Muscle of back (tissue), 11 donors: Measurements from ENCODE around the gene MEGF11. TPM values are rescaled to one million over a fixed set of nuclear protein-coding genes. Genes with fewer than 3 reads are reported as not detected.
A peak's percentile ranks its signal among the peaks of the same experiment; 100 is the strongest.

Experiments used
- DNase-seq, 3 donors: peaks; one replicate each; pipeline versions ENCODE4 v3.0.0 to v3.0.0-alpha.2; 2013
- polyA plus RNA-seq, 10 donors: library from polyadenylated mRNA; unstranded; fragments of 120-200 nt; gene quantifications; one replicate each; pipeline ENCODE4 v1.2.1, GENCODE V29; 2013; ENCODE audit not compliant: insufficient read length in 10 of 10

The MEGF11 gene
- polyA plus RNA-seq, 10 donors = 0.06 to 0.57 (median 0.35) TPM

DNA sequence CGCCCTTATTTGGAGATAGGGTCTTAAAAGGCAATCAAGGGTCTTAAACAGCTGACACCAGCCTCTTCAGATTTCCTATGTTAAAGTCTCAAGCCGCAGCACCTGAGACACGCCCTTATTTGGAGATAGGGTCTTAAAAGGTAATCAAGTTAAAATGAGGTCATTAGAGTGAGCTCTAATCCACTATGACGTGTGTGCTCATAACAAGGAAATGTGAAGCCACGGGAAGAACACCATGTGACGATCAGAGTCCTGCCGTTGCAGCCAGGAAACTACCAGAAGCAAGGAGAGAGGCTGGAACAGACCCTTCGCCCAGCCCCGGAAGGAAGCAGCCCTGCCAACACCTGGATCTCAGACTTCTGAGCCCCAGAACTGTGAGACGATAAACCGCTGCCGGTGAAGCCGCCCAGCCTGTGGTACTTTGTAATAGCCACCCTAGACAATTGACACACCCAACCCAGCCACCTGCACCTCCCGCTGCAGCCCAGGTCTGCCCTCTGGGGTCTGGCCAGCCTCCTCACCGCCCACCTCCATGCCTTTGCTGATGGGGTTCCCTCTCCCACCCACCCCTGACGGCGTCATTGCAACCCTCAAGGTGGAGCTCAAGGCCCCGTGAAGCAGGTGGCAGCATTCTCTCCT lies 137.9 kb downstream of the MEGF11 start:
- no peak for DNase-seq

DNA sequence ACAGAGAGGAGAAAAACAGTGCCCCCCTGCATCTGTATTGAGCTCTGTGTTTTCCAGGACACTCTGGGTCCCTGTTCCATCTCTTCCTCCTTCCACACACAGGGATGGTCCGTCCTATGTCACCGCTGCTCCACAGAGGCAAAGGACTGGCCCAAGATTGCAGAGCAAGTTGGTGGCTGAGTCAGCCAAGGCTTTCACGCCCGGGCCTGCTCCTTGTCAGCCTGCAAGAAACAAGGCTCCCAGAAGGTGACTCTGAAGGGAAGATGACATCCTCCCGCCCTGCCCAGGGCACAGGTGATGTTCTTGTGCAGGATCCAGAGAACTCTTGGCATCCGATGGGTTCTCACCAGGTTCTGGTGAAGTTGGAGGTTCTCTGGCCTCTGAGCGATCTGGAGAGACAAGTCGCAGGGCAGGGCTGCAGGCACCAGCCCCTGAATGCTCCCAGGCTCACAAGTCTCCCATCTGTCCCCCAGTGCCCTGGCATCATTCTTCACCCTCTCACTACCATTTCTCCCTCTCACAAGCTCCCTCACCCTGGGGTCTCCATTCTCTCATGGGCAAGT lies 138.6 kb downstream of the MEGF11 start:
- no peak for DNase-seq

- no peak for DNase-seq
Observed at GRCh38 chr15:66112388-66112787, 141.2 kb downstream of the MEGF11 start.

GRCh38 chr15:66111363-66111762 lies 142.2 kb downstream of the MEGF11 start:
- no peak for DNase-seq

- DNase-seq = no peak
Observed at GRCh38 chr15:66110864-66111263, 142.7 kb downstream of the MEGF11 start.

DNA sequence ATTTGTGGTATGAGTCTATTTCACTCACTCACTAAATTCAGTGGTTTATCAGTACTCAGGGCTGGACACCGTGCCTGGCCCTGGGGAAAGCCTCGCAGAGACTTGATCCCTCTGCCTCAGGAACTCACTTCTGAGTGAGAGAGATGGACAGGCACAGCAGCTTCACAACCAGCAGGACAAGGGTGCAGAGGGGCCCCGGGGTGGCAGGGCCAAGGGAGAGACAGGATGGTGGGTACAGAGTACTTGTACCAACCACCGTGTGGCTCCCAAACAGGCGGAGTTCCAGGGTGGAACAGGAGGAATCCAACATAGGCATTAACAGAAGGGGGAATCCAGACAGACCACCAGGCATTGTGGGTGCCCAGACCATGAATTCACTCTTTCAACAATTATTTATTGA lies 143.7 kb downstream of the MEGF11 start:
- no peak for DNase-seq

GRCh38 chr15:66108483-66109265 lies 144.9 kb downstream of the MEGF11 start:
- no peak for DNase-seq

DNA sequence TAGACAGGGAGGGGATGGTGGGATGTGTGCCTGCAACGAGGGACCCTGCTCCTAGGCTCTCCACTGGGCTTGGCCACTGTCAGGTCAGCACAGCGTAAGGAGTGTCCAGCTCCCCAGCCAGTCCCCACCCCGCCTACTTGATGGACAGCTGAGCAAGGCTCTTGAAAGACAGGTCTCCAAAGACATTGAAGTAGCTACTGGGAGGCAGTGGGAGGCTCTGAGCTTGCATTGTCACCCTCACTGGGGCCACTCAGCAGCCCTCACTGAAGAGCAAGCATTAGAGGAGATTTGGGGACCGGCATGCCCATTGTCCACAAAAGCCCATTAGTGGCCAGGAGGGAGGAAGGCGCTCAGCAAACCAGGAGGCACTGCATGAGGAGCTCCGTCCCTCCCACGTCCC lies 146.5 kb downstream of the MEGF11 start:
- no peak for DNase-seq

DNA sequence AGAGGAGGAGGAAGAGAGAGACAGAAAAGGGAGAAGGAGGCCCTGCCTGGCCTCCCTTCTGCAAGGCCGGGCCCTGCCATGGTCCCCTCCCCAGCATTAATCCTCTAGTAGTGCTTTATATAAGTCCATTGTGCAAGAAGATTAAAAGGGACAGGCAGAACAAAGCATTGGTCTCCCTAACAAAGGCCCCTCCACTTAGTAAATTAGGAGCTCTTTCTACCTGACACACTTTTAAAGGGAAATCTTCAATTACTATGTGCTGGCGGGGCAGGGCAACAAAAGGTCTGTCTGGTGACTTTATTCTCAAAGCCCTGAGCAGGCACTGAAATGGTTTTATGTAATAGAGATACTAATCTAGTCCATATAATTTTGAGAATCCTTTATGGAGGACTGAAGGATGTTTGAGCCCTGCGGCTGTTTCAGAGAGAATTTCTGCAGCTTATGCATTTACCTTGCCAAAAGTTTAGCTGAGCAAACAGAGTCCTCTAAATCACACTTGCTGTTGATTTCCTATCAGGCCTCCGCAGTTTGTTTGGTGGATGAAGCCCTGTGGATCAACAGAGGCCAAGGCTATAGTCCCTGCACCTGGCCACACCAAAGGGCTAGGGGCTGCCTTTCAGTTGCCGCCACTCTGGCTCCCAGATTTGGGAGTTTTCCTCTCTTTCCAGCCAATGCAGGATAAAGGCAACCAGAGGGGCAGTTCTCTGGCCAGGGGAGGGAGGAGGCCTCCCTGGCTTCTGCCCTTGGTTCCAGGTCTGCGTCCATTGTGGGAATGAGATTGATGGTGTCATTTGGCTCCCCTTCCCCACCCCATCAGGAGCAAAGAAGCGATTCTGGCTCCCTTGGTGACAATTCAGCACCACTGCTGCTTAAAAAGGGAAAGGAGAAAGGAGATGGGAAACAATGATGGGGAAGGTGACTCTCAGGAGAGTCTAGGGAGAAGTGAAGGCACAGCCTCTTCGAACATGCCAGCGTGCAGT lies 148.0 kb downstream of the MEGF11 start:
- DNase-seq = no peak

GRCh38 chr15:66103293-66103590 lies 150.3 kb downstream of the MEGF11 start:
- no peak for DNase-seq

GRCh38 chr15:66102563-66103292 lies 150.8 kb downstream of the MEGF11 start:
- no peak for DNase-seq

GRCh38 chr15:66101715-66102395 lies 151.7 kb downstream of the MEGF11 start:
- no peak for DNase-seq

DNA sequence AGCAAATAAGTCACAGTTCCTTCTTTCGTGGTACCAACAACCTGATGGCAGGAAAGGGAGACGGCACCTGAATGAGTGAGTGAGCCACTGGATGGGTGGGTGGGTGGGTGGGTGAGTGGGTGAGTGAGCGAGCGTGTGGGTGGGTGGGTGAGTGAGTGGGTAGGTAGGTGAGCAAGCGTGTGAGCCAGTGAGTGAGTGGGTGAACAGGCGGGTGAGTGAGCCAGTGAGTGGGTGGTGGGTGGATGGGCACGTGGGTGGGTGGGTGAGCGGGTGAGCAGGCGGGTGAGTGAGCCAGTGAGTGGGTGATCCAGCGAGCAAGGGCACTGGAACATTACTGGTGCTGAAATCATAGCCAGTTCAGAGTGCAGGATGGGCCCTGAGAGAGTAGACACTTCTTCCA lies 152.8 kb downstream of the MEGF11 start:
- no peak for DNase-seq

- no peak for DNase-seq
Observed at GRCh38 chr15:66099950-66100671, 153.4 kb downstream of the MEGF11 start.

DNA sequence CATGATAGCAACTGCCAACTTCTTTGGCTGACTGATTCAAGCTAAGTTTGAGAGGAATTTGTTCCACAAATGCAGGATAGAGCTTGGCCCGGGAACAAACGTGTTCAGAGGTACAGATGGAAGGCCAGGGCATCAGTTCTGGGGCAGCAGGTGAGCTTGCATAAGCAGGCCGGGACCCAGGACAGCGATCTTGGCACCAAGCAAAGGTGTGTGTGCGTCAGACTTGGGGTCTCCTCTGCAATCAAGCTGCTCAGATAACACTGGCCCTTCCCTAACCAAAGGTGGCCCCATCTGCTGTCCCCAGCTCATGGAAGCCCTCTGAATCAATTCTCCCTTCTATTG lies 155.6 kb downstream of the MEGF11 start:
- DNase-seq = no peak

GRCh38 chr15:66097151-66098021 lies 156.2 kb downstream of the MEGF11 start:
- DNase-seq = peak in 2 of 3 donors; percentile 15 to 24

GRCh38 chr15:66096688-66097058 lies 156.9 kb downstream of the MEGF11 start:
- no peak for DNase-seq

GRCh38 chr15:66095871-66096687 lies 157.5 kb downstream of the MEGF11 start:
- DNase-seq = peak; percentile 38 to 59 (median 56)
